Glomerular visceral epithelial cell (primary cell): ENCODE measurements around the gene EDARADD.

ENCODE experiments used
- DNase-seq: peaks from one replicate; pipeline ENCODE4 v3.0.0-alpha.2; 2016; ENCODE audit errors: extremely low spot score

The EDARADD gene

GRCh38 chr1:236394879-236395229 is 768 bp downstream of the EDARADD start:
- DNase-seq = peak; percentile 12

GRCh38 chr1:236395230-236395946 is 1.3 kb downstream of the EDARADD start:
- DNase-seq = peak; percentile 13

- no peak for DNase-seq
Measured at GRCh38 chr1:236395947-236396664, 2.0 kb downstream of the EDARADD start.

GRCh38 chr1:236396665-236397043 is 2.6 kb downstream of the EDARADD start:
- no peak for DNase-seq

- DNase-seq = no peak
Measured at GRCh38 chr1:236397173-236397759, 3.2 kb downstream of the EDARADD start.

- no peak for DNase-seq
Measured at GRCh38 chr1:236398538-236398937, 4.5 kb downstream of the EDARADD start.

- DNase-seq = no peak
Measured at GRCh38 chr1:236400061-236400603, 6.0 kb downstream of the EDARADD start.

- DNase-seq = no peak
Measured at GRCh38 chr1:236401698-236402097, 7.6 kb downstream of the EDARADD start.

GRCh38 chr1:236403905-236404696 is 10.0 kb downstream of the EDARADD start:
- no peak for DNase-seq

GRCh38 chr1:236407059-236407458 is 13.0 kb downstream of the EDARADD start:
- no peak for DNase-seq

- no peak for DNase-seq
Measured at GRCh38 chr1:236413688-236414087, 19.6 kb downstream of the EDARADD start.

- no peak for DNase-seq
Measured at GRCh38 chr1:236416165-236416564, 22.1 kb downstream of the EDARADD start.

- DNase-seq = no peak
Measured at GRCh38 chr1:236417336-236417735, 23.2 kb downstream of the EDARADD start.

GRCh38 chr1:236419502-236419901 is 25.4 kb downstream of the EDARADD start:
- DNase-seq = no peak

GRCh38 chr1:236421022-236421421 is 26.9 kb downstream of the EDARADD start:
- peak; percentile 21 for DNase-seq

- DNase-seq = no peak
Measured at GRCh38 chr1:236421850-236422516, 27.9 kb downstream of the EDARADD start.

- DNase-seq = no peak
Measured at GRCh38 chr1:236422517-236422876, 28.4 kb downstream of the EDARADD start.

- peak; percentile 7 for DNase-seq
Measured at GRCh38 chr1:236425031-236425663, 31.1 kb downstream of the EDARADD start.

GRCh38 chr1:236426215-236426614 is 32.1 kb downstream of the EDARADD start:
- DNase-seq = no peak

- DNase-seq = no peak
Measured at GRCh38 chr1:236429715-236430274, 35.7 kb downstream of the EDARADD start.
